Measurements from ENCODE around the gene TSC2. TPM values are rescaled to one million over a fixed set of nuclear protein-coding genes. Genes with fewer than 3 reads are reported as not detected.
"Not testable (repeated sequence)": the region's sequence is repeated elsewhere in the genome, so short reads cannot be mapped to it uniquely, and the experiment has no call there.

The TSC2 gene
- total RNA-seq, 6 donors from 2014 or later: 47.3 to 296 (median 118) TPM

- H3K4me1 ChIP-seq: peaks cover 0 to 9% (median 5%) of the 10 kb centered on the region in 4 donors
- H3K27me3 ChIP-seq: no peaks in the 10 kb centered on the region
- no peaks in the 10 kb centered on the region for H3K9me3 ChIP-seq
- H3K27ac ChIP-seq: no peak overlapping the region
- no peak overlapping the region for H3K4me3 ChIP-seq
- peak in 1 of 2 donors; percentile 73 for DNase-seq
- H3K36me3 ChIP-seq: peaks cover 5 to 44% (median 34%) of the 10 kb centered on the region in 4 donors
- WGBS, 2 donors: 93% methylated on average over 9 of the region's 13 CpGs; no CpG with 5 or more reads in 1 of the 2 donors
- TF ChIP-seq EP300 (IDR thresholded peaks at IDR 0.05) (no peak), CTCF (IDR thresholded peaks at IDR 0.05) (no peak), POLR2AphosphoS5 (IDR thresholded peaks at IDR 0.05) (no peak), POLR2A (IDR thresholded peaks at IDR 0.05) (no peak)
- no peak for ATAC-seq (ENCODE audit: low FRiP score in 2 of 2)
Observed at GRCh38 chr16:2115591-2115973, 67.8 kb downstream of the TSC2 start.

- DNase-seq: peak in 1 of 2 donors; percentile 78
- H3K27me3 ChIP-seq; ATAC-seq (ENCODE audit: low FRiP score in 2 of 2); H3K27ac ChIP-seq; H3K9me3 ChIP-seq; H3K4me3 ChIP-seq: not testable (repeated sequence)
- peaks cover 0 to 36% (median 26%) of the 10 kb centered on the region in 4 donors for H3K36me3 ChIP-seq
- peaks cover 0 to 13% (median 5%) of the 10 kb centered on the region in 4 donors for H3K4me1 ChIP-seq
- WGBS, 2 donors: 84% methylated on average over 8 of the region's 24 CpGs; no CpG with 5 or more reads in 1 of the 2 donors
Observed at GRCh38 chr16:2116428-2116827, 68.6 kb downstream of the TSC2 start.

GRCh38 chr16:2117341-2117740 is 69.6 kb downstream of the TSC2 start:
- not testable (repeated sequence) for H3K27me3 ChIP-seq; H3K9me3 ChIP-seq; ATAC-seq (ENCODE audit: low FRiP score in 2 of 2); H3K4me3 ChIP-seq; H3K27ac ChIP-seq
- Histone ChIP-seq H3K4me1 (peaks cover 0 to 21% (median 9%) of the 10 kb centered on the region in 4 donors), H3K36me3 (peaks cover 0 to 27% (median 17%) of the 10 kb centered on the region in 4 donors)
- WGBS, 2 donors: 93% methylated on average over 13 of the region's 25 CpGs; no CpG with 5 or more reads in 1 of the 2 donors
- peak in 1 of 2 donors; percentile 64 for DNase-seq

- not testable (repeated sequence) for ATAC-seq (ENCODE audit: low FRiP score in 2 of 2); H3K27ac ChIP-seq; H3K4me3 ChIP-seq; H3K9me3 ChIP-seq; H3K27me3 ChIP-seq
- Histone ChIP-seq H3K4me1 (peaks cover 3 to 29% (median 15%) of the 10 kb centered on the region in 4 donors), H3K36me3 (peaks cover 0 to 21% (median 14%) of the 10 kb centered on the region in 4 donors)
- DNase-seq: peak in 1 of 2 donors; percentile 73
- 69% methylated on average over 7 of the region's 35 CpGs; no CpG with 5 or more reads in 1 of the 2 donors for WGBS, 2 donors
Observed at GRCh38 chr16:2117960-2118722, 70.4 kb downstream of the TSC2 start.

GRCh38 chr16:2121325-2121724 is 73.5 kb downstream of the TSC2 start:
- peaks cover 31 to 58% (median 41%) of the 10 kb centered on the region in 4 donors for H3K4me1 ChIP-seq
- not testable (repeated sequence) for H3K27me3 ChIP-seq; H3K9me3 ChIP-seq; H3K4me3 ChIP-seq; ATAC-seq (ENCODE audit: low FRiP score in 2 of 2); DNase-seq; H3K36me3 ChIP-seq
- peak in 1 of 6 experiments; percentile 11 for TF ChIP-seq CTCF (IDR thresholded peaks at IDR 0.05)
- H3K27ac ChIP-seq: peak overlapping the region in 3 of 4 donors; percentile 86 to 91 (median 90)
- 48 to 71% methylated on average over 5 of the region's 9 CpGs for WGBS, 2 donors

GRCh38 chr16:2121853-2122252 is 74.1 kb downstream of the TSC2 start:
- ATAC-seq (ENCODE audit: low FRiP score in 2 of 2): no peak
- TF ChIP-seq POLR2A (IDR thresholded peaks at IDR 0.05) (no peak), EP300 (IDR thresholded peaks at IDR 0.05) (no peak), CTCF (IDR thresholded peaks at IDR 0.05) (no peak), POLR2AphosphoS5 (IDR thresholded peaks at IDR 0.05) (no peak)
- Histone ChIP-seq H3K27me3 (no peaks in the 10 kb centered on the region), H3K4me3 (no peak overlapping the region), H3K4me1 (peaks cover 37 to 58% (median 45%) of the 10 kb centered on the region in 4 donors), H3K36me3 (peaks cover 0 to 4% (median 0%) of the 10 kb centered on the region in 4 donors), H3K9me3 (no peaks in the 10 kb centered on the region), H3K27ac (peak overlapping the region in 3 of 4 donors; percentile 86 to 91 (median 90))
- peak in 1 of 2 donors; percentile 84 for DNase-seq
- WGBS, 2 donors: 84% methylated on average over 13 to 15 of the region's 19 CpGs

All from upper lobe of left lung (tissue), 6 donors.